OCI-LY3 (cell line): ENCODE results near the gene RAPGEF5.

Experiments
- H2AFZ ChIP-seq: fragments of 200-600, 300-600 bp; shearing (Covaris generic); 2 replicates; pipeline ENCODE4 v1.6.0; 2014; ENCODE audit warnings: antibody characterized with exemption, low read depth, low read length
- H3K27ac ChIP-seq: fragments of 200-600, 300-600 bp; sonication (generic); 2 replicates; pipeline ENCODE4 v1.5.1; 2014; ENCODE audit warnings: mild to moderate bottlenecking, low read length, moderate library complexity, mixed read lengths
- H3K27me3 ChIP-seq: fragments of 200-600, 300-600 bp; sonication (generic); 2 replicates; pipeline ENCODE4 v1.6.1; 2014; ENCODE audit warnings: low read depth, low read length, mixed read lengths
- H3K36me3 ChIP-seq: fragments of 200-600, 300-600 bp; sonication (generic); replicated peaks from 2 replicates; pipeline ENCODE3; 2014; ENCODE audit warnings: low read depth, low read length, mixed read lengths
- H3K4me1 ChIP-seq: fragments of 300-600, 200-600 bp; sonication (generic); 2 replicates; pipeline ENCODE4 v1.6.1; 2014; ENCODE audit warnings: low read length, mixed read lengths
- H3K4me2 ChIP-seq: fragments of 200-600, 300-600 bp; sonication (generic); 2 replicates; pipeline ENCODE4 v1.6.1; 2014; ENCODE audit warnings: low read length, mixed read lengths
- H3K4me3 ChIP-seq: fragments of 300-600, 200-600 bp; sonication (generic); 2 replicates; pipeline ENCODE4 v1.5.1; 2014; ENCODE audit warnings: antibody characterized with exemption, mild to moderate bottlenecking, low read length, moderate library complexity
- H3K79me2 ChIP-seq: fragments of 300-600, 200-600 bp; shearing (Covaris generic); 2 replicates; pipeline ENCODE4 v1.6.1; 2014; ENCODE audit warnings: mild to moderate bottlenecking, low read length, mixed read lengths
- H3K9ac ChIP-seq: fragments of 300-600, 200-600 bp; shearing (Covaris generic); 2 replicates; pipeline ENCODE4 v1.6.0; 2014; ENCODE audit warnings: mild to moderate bottlenecking, low read length, moderate library complexity
- H3K9me3 ChIP-seq: fragments of 200-600, 300-600 bp; shearing (Covaris generic); 2 replicates; pipeline ENCODE4 v1.6.1; 2014; ENCODE audit warnings: low read length, mixed read lengths; ENCODE audit not compliant: insufficient read depth
- H4K20me1 ChIP-seq: fragments of 200-600, 300-600 bp; sonication (generic); 2 replicates; pipeline ENCODE4 v1.6.1; 2016; ENCODE audit warnings: low read length, mixed read lengths; ENCODE audit not compliant: insufficient read depth
- EZH2phosphoT487 ChIP-seq: fragments of 200-600 bp; shearing (Covaris generic); IDR thresholded peaks from 2 replicates; pipeline ENCODE4 v1.6.1; 2018; ENCODE audit warnings: antibody characterized with exemption, mixed run types, low read depth
- TF ChIP-seq, protein P1 (sequence below): fragments of 200-600, 300-600 bp; sonication (generic); IDR thresholded peaks from 2 replicates; pipeline ENCODE4 v1.5.1; 2014; ENCODE audit warnings: antibody characterized with exemption, low read length, low read depth

The RAPGEF5 gene

DNA sequence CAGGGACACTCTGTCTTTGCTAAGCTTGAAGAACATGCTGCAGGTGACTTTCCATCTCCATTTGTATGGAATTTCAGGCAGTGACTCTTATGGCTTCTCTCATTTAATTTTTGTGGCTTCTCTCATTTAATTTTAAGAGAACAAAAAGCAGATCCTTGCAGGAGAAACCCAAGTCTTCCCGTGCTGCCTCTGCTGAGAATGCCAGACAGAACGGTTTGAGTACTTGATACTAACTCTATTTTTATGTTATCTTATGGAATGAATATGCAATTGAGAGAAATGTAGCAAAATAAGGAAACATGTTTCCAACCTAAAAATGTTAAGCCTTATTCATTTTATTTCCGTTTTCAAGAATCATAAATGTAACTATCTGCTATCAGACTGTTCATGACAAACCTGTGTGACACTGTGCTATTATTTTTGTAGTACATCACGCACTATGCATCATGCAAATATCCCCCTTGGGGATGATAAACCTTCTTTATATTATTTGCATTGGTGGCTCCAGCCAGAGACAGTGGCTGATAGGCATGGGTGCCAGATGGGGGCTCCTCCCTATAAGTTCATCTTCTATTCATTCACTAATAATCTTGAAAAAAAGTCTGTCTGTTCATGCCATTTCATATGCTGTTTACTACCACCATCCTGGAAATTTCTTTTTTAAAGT lies 6.9 kb upstream of the RAPGEF5 start:
- Histone ChIP-seq H4K20me1 (no peaks in the 10 kb centered on the region), H3K4me2 (no peak overlapping the region), H2AFZ (no peak overlapping the region)

DNA sequence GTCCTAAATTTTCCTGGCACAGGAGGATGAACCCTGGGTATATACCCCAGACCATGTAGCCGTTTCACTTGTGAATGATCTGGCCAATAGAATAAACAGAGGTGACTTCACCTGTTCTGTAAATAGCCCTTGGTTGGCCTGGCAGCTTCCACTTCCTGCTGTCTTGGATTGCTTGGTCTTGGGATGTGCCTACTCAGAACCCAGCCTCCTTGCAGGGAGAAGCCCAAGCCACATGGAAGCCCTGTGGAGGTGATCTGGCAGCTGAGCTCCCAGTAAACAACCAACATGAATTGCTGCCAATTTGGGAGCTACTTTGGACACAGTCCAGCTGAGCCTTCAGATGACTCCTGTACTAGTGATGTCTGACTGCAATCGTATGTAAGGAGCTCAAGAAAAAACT lies 4.8 kb upstream of the RAPGEF5 start:
- Histone ChIP-seq H3K9ac (no peak overlapping the region), H3K27ac (no peak overlapping the region), H3K9me3 (no peaks in the 10 kb centered on the region), H2AFZ (no peak overlapping the region), H3K4me3 (no peak overlapping the region), H4K20me1 (no peaks in the 10 kb centered on the region), H3K27me3 (no peaks in the 10 kb centered on the region; the same call in 1 of the 2 replicates), H3K4me1 (peaks cover 3% of the 10 kb centered on the region; the same call in 1 of the 2 replicates), H3K4me2 (no peak overlapping the region), H3K79me2 (no peaks in the 10 kb centered on the region), H3K36me3 (no peaks in the 10 kb centered on the region)
- TF ChIP-seq EZH2phosphoT487 = no peak
- TF ChIP-seq, protein P1, sequence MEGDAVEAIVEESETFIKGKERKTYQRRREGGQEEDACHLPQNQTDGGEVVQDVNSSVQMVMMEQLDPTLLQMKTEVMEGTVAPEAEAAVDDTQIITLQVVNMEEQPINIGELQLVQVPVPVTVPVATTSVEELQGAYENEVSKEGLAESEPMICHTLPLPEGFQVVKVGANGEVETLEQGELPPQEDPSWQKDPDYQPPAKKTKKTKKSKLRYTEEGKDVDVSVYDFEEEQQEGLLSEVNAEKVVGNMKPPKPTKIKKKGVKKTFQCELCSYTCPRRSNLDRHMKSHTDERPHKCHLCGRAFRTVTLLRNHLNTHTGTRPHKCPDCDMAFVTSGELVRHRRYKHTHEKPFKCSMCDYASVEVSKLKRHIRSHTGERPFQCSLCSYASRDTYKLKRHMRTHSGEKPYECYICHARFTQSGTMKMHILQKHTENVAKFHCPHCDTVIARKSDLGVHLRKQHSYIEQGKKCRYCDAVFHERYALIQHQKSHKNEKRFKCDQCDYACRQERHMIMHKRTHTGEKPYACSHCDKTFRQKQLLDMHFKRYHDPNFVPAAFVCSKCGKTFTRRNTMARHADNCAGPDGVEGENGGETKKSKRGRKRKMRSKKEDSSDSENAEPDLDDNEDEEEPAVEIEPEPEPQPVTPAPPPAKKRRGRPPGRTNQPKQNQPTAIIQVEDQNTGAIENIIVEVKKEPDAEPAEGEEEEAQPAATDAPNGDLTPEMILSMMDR = no peak

More for the DNA sequence above, 6.9 kb upstream of the RAPGEF5 start:
- no peaks in the 10 kb centered on the region for H3K79me2 ChIP-seq
- no peaks in the 10 kb centered on the region for H3K4me1 ChIP-seq
- H3K4me3 ChIP-seq = no peak overlapping the region
- H3K27ac ChIP-seq = no peak overlapping the region
- TF ChIP-seq, protein P1 = no peak
- TF ChIP-seq EZH2phosphoT487 = no peak
- H3K9ac ChIP-seq = no peak overlapping the region
- H3K36me3 ChIP-seq = no peaks in the 10 kb centered on the region
- H3K9me3 ChIP-seq = no peaks in the 10 kb centered on the region
- H3K27me3 ChIP-seq = no peaks in the 10 kb centered on the region

DNA sequence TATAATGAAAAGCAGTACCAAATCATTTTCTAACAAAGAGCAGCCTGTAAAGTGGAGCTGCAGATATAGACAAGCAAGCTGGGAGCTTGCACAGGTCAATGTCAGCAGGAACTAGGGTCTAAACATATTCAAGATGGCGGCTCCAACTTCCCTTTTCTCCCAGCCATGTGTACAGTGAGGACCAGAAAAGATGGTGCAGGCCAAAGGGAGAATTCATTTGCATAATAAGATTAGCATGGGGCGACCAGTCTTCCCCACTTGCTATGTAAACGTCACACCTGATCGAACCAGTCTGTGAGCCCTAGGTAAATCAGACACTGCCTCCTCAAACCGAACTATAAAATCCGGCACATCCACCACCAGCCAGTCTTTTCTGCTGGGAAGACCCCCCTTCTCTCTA lies 4.4 kb upstream of the RAPGEF5 start:
- Histone ChIP-seq H3K4me1 (peaks cover 3% of the 10 kb centered on the region; the same call in 1 of the 2 replicates), H2AFZ (no peak overlapping the region), H3K9me3 (no peaks in the 10 kb centered on the region), H3K36me3 (no peaks in the 10 kb centered on the region), H3K9ac (no peak overlapping the region), H3K4me2 (no peak overlapping the region), H3K79me2 (no peaks in the 10 kb centered on the region), H3K27ac (no peak overlapping the region), H4K20me1 (no peaks in the 10 kb centered on the region), H3K27me3 (no peaks in the 10 kb centered on the region; the same call in 1 of the 2 replicates), H3K4me3 (no peak overlapping the region)
- no peak for TF ChIP-seq EZH2phosphoT487
- TF ChIP-seq, protein P1 = no peak

DNA sequence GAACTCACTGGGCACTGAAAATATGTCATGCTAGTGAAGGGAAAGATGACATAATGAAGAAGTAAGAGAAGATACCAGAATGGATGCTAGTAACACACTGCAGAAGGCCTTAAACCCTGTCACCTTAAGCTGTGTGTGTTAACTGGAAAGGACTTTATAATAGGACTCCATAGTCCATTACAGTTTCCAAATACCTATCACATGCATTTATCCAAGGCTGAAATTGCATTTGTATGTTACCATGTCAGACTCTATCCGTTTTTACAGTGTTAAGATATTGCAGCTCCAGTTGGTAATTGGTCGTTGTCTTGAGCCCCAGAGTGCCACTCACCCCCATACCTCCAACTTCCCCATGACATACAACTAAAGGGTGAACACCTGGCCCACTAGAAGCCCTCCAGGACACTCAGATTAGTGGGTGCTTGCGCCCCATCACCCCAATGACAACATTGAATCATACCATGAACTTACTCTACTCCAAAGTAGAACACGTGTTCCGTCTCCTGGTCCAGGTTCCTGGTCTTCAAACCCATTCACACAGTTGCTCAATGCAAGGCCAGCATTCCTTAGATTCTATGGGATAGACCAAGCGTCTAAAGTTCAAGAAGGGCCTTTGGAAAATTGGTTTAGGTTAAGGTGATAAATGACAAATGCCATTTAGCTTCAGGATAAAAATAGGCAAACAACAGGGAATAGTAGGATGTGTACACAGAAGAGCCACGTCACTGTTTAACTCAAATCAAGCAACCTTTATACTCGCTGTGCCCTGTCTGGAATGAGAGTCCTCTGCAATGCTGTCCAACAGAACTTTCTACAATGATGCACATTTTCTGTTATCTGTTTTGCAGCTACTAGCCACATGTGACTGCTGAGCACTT lies 2.1 kb upstream of the RAPGEF5 start:
- H3K4me2 ChIP-seq = no peak overlapping the region
- H3K4me1 ChIP-seq = peaks cover 3% of the 10 kb centered on the region; the same call in 1 of the 2 replicates
- no peak overlapping the region for H2AFZ ChIP-seq
- TF ChIP-seq EZH2phosphoT487 = no peak
- TF ChIP-seq, protein P1 = no peak
- H3K36me3 ChIP-seq = peaks cover 2% of the 10 kb centered on the region
- no peaks in the 10 kb centered on the region for H3K79me2 ChIP-seq
- H3K27ac ChIP-seq = no peak overlapping the region
- H3K9ac ChIP-seq = no peak overlapping the region
- no peaks in the 10 kb centered on the region; the same call in 1 of the 2 replicates for H3K27me3 ChIP-seq
- no peaks in the 10 kb centered on the region for H4K20me1 ChIP-seq
- H3K4me3 ChIP-seq = no peak overlapping the region
- no peaks in the 10 kb centered on the region for H3K9me3 ChIP-seq
